GM10248 (cell line): ENCODE measurements around the gene B3GNT9.

ENCODE experiments used
- CTCF ChIA-PET: fragments of 300-600 bp; sonication (Branson Sonifier 250); formaldehyde crosslinking; extraction: SDS; loops from one replicate; lab custom pipeline; 2021; ENCODE audit warnings: antibody characterized with exemption; lab: Yijun Ruan, JAX
- POLR2A ChIA-PET: fragments of 350-650 bp; sonication (Branson Sonifier 250); formaldehyde crosslinking; extraction: SDS; loops from one replicate; lab custom pipeline; 2020; ENCODE audit warnings: antibody characterized with exemption; lab: Yijun Ruan, JAX
- DNase-seq: peaks from one replicate; pipeline ENCODE4 v3.0.0; 2012; ENCODE audit errors: extremely low spot score
- TF ChIP-seq, protein P1 (sequence below): IDR thresholded peaks from 2 replicates; pipeline ENCODE4 v1.5.1; 2012; ENCODE audit warnings: mild to moderate bottlenecking, low read depth; ENCODE audit errors: extremely low read depth, missing control alignments, control extremely low read depth

The B3GNT9 gene

DNA sequence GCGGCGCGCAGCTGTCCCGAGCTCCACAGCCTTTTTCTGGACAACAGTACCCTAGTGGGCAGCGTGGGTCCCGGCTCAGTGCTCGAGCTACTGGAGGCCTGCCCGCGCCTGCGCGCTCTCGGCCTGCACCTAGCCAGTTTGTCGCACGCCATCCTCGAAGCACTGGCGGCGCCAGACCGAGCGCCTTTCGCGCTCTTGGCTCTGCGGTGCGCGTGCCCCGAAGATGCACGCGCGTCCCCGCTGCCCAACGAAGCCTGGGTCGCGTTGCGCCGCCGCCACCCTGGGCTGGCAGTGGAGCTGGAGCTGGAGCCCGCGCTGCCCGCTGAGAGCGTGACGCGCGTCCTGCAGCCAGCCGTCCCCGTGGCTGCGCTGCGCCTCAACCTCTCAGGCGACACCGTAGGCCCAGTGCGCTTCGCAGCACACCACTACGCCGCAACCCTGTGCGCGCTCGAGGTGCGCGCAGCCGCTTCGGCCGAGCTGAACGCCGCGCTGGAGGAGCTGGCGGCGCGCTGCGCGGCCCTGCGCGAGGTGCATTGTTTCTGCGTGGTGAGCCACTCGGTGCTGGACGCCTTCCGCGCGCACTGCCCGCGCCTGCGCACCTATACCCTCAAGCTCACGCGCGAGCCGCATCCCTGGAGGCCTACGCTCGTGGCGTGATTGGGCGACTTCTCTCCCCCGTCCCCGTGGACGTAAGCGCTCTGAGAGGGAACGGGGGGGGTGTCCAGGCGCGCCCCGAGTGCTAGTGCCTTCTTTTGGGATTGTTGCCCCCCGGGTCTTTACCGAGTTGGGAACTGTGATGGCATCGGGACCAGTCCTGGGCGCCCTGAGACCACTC, 12.6 kb upstream of the B3GNT9 start:
- POLR2A ChIA-PET = interaction anchor here (0.5 kb wide), 2 partner anchors 10 to 317 kb away, joined by 3 read pairs; partner anchors contain the start of gene ATP6V0D1
- DNase-seq = no peak
- TF ChIP-seq, protein P1, sequence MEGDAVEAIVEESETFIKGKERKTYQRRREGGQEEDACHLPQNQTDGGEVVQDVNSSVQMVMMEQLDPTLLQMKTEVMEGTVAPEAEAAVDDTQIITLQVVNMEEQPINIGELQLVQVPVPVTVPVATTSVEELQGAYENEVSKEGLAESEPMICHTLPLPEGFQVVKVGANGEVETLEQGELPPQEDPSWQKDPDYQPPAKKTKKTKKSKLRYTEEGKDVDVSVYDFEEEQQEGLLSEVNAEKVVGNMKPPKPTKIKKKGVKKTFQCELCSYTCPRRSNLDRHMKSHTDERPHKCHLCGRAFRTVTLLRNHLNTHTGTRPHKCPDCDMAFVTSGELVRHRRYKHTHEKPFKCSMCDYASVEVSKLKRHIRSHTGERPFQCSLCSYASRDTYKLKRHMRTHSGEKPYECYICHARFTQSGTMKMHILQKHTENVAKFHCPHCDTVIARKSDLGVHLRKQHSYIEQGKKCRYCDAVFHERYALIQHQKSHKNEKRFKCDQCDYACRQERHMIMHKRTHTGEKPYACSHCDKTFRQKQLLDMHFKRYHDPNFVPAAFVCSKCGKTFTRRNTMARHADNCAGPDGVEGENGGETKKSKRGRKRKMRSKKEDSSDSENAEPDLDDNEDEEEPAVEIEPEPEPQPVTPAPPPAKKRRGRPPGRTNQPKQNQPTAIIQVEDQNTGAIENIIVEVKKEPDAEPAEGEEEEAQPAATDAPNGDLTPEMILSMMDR = no peak
- CTCF ChIA-PET = interaction anchor here (1.8 to 5.8 kb wide), 4 partner anchors 10 to 146 kb away, joined by 12 to 45 read pairs (median 29); partner anchors contain the start of gene B3GNT9

DNA sequence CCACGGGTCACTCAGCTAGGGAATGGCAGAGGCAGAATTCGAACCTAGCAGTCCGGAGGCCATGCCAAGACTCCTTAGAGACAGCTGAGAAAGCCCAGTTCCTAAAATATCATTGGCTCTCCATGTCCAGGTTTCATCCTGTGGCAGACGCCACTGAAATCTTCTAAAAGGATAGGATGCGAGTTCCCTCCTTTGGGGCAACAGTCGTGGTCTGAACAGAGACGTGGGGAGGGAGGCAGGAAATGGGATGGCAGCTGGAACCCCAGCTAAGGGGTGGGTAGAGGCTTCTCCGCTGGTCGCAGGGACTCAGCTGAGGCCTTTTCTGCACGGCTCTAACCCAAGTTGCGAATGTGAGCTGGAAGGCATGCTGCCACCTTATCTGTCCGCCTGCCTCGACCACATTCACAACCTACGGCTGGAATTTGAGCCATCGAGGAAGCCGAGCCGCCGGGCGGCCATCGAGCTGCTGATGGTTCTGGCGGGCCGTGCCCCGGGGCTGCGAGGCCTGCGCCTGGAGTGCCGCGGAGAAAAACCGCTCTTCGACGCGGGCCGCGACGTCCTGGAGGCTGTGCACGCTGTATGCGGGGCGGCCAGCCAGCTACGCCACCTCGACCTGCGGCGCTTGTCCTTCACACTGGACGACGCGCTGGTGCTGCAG, 11.8 kb upstream of the B3GNT9 start:
- ChIA-PET POLR2A (interaction anchor here (0.5 kb wide), 1 partner anchor 318 kb away, joined by 3 read pairs; the partner anchor contains the start of gene ATP6V0D1), CTCF (interaction anchor here (1.8 to 5.8 kb wide), 4 partner anchors 10 to 145 kb away, joined by 12 to 45 read pairs (median 29); partner anchors contain the start of gene B3GNT9)
- TF ChIP-seq, protein P1 = no peak
- DNase-seq = no peak

DNA sequence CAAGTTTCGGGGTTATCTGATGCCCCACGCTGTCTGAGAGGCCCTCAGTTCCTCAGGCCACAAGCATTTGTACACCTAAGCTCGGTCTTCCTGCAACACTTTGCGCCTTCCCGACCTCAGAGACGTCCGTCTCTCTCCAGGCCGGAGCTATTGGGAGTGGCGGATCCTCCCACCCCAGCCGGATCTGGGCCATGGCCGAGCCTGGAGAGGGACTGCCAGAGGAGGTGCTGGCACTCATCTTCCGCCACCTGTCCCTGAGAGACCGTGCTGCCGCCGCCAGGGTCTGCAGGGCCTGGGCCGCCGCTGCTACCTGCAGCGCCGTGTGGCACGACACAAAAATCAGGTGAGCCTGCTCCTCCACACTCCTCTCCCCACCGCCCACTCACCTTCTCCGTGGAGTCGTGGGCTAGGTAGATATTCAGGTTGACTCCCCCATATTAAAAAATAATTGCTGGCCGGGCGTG, 10.8 kb upstream of the B3GNT9 start:
- CTCF ChIA-PET = interaction anchor here (1.0 to 5.8 kb wide), 6 partner anchors 8 to 173 kb away, joined by 3 to 45 read pairs (median 20); partner anchors contain the start of genes B3GNT9, CES4A and NOL3
- DNase-seq = no peak
- POLR2A ChIA-PET = no interaction called here
- TF ChIP-seq, protein P1 = no peak

DNA sequence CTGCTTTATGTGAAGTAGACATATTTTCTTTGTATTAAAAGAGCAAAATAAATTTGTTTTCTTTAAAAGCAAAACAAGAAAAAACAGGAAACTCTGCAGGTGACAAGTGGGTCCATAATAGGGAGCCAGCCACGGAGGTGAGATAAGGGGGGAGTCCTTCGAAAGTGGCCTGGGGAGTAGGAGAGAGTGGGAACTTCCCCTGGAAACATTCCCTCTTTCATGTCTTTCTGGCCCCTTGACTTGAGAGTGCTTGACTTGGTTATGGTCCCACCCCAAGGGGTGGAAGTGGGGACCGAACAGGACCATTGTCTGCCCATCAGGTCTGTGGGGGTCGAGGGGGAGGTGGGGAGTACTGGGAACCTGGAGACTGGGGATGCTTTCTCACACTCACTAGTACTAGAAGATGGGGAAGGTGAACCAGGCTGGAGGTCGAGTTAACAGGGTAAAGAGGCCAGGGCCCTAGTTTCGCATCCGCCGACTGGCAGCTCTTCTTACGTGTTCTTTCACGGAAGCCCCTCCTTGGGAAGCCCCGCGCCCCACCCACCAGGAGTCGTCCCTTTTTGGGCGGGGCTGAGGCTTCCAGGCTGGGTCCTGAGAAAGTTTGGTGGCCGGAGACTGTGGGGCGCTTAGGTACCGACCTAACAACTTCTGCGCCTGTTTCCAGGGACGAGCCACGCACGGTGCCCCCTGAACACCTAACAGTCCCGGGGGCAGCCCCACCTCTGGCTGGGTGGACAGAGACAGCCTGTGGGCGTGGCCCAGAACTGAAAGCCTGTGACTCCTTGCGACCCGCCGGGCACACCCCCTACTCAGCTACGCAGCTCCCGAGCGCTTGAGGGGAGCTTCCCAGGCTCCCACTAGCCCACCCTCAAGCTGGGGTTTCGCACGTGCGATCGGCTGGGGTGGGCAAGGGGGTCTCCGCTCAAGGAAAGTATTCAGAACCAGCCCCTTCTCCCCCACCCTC, 8.1 kb upstream of the B3GNT9 start:
- TF ChIP-seq, protein P1 = no peak
- ChIA-PET POLR2A (interaction anchor here (0.6 kb wide), 1 partner anchor 652 kb away, joined by 4 read pairs; no protein-coding TSS in a partner anchor), CTCF (interaction anchor here (0.9 to 11.2 kb wide), 17 partner anchors 8 to 198 kb away, joined by 3 to 207 read pairs (median 5); partner anchors contain the start of genes B3GNT9, CES3 and NOL3)
- DNase-seq = peak; percentile 81

DNA sequence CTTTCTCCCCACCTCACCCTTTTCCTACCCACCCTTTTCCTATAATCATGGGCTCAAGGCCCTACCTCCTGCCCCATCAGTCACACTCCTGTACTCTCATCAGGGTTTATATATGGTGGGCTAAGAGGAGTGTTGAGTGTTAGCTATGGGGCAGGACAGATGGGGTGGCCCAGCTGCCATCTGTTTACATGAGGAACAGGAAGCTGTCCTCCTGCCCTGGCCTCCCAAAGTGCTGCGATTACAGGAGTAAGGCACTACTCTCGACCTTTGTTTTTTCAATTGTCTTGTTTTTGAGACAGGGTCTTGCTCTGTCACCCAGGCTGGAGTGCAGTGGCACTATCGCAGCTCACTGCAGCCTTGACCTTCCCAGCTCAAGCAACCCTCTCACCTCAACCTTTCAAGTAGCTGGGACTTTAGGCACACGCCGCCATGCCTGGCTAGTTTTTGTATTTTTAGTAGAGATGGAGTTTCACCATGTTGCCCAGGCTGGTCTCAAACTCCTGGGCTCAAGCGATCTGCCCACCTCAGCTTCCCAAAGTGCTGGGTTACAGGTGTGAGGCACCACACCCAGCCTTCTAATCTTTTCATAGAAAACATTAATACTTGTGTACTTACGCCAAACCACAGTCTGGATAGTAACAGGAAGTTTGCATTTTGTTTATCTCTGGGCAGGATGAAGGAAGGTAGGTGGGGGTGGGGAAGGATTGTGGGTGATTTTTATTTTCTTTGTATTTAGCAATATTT, 7.3 kb upstream of the B3GNT9 start:
- CTCF ChIA-PET = interaction anchor here (0.8 to 11.2 kb wide), 27 partner anchors 7 to 212 kb away, joined by 3 to 207 read pairs (median 4); partner anchors contain the start of genes B3GNT9, CES3 and NOL3
- TF ChIP-seq, protein P1 = no peak
- no peak for DNase-seq
- POLR2A ChIA-PET = interaction anchor here (0.6 to 1.2 kb wide), 2 partner anchors 17 to 653 kb away, joined by 4 read pairs; no protein-coding TSS in a partner anchor
